Mammary epithelial cell (primary cell): ENCODE measurements around the gene TSPAN11.

Experiments used
- EZH2 ChIP-seq: IDR thresholded peaks from 2 replicates; pipeline ENCODE4 v1.6.1; 2012; ENCODE audit warnings: low read length, inconsistent platforms, borderline replicate concordance
- TF ChIP-seq, protein P1 (sequence below), 2 donors: IDR thresholded peaks in 1 of 2; conservative IDR thresholded peaks in 1 of 2; 2 replicates each; pipeline ENCODE4 v1.5.1; 2011 to 2012; ENCODE audit warnings: inconsistent platforms in 2 of 2, low read length in 2 of 2, mild to moderate bottlenecking in 2 of 2, control low read depth in 1 of 2, low read depth in 1 of 2; ENCODE audit not compliant: insufficient read depth in 1 of 2; ENCODE audit errors: extremely low read depth in 1 of 2

GRCh38 chr12:30959778-30960177, 33.2 kb downstream of the TSPAN11 start:
- TF ChIP-seq, protein P1, sequence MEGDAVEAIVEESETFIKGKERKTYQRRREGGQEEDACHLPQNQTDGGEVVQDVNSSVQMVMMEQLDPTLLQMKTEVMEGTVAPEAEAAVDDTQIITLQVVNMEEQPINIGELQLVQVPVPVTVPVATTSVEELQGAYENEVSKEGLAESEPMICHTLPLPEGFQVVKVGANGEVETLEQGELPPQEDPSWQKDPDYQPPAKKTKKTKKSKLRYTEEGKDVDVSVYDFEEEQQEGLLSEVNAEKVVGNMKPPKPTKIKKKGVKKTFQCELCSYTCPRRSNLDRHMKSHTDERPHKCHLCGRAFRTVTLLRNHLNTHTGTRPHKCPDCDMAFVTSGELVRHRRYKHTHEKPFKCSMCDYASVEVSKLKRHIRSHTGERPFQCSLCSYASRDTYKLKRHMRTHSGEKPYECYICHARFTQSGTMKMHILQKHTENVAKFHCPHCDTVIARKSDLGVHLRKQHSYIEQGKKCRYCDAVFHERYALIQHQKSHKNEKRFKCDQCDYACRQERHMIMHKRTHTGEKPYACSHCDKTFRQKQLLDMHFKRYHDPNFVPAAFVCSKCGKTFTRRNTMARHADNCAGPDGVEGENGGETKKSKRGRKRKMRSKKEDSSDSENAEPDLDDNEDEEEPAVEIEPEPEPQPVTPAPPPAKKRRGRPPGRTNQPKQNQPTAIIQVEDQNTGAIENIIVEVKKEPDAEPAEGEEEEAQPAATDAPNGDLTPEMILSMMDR (conservative IDR thresholded peaks at IDR 0.05 in 1 of 2, IDR thresholded peaks at IDR 0.05 in 1 of 2; ENCODE audit: extremely low read depth in 1 of 2, insufficient read depth in 1 of 2, low read depth in 1 of 2, low read length in 2 of 2) = no peak
- TF ChIP-seq EZH2 = no peak
